Endothelial cell of umbilical vein (primary cell): Measurements from ENCODE around the gene WAPL. TPM values are rescaled to one million over a fixed set of nuclear protein-coding genes. Genes with fewer than 3 reads are reported as not detected.

Experiments
- BruUV-seq: library from RNA; stranded (reverse); fragments of 400-500 nt; replicated peaks from 2 replicates; lab custom pipeline; 2021; lab: Mats Ljungman, UMichigan
- CTCF ChIA-PET: fragments of 300-600, 350-600 bp; sonication (Branson Sonifier 250); formaldehyde crosslinking; loops from one replicate; lab custom pipeline; 2021; ENCODE audit warnings: antibody characterized with exemption, inconsistent platforms; lab: Charles Lee
- POLR2A ChIA-PET: fragments of 300-600, 350-600 bp; sonication (Branson Sonifier 250); formaldehyde crosslinking; loops from one replicate; lab custom pipeline; 2021; ENCODE audit warnings: antibody characterized with exemption, inconsistent platforms; lab: Charles Lee
- DNase-seq: peaks from one replicate; pipeline ENCODE4 v3.0.0-alpha.2; 2011; ENCODE audit warnings: low read depth, low spot score
- FAIRE-seq: peaks from 2 replicates; lab custom pipeline; 2011; peaks lifted over from hg19 to GRCh38; lab: Jason Lieb, UNC
- H2AFZ ChIP-seq: 2 replicates; pipeline ENCODE4 v1.6.0; 2012; ENCODE audit warnings: low read depth, low read length, control low read depth, inconsistent platforms
- H3K27ac ChIP-seq: 2 replicates; pipeline ENCODE4 v1.5.1; 2011; ENCODE audit warnings: low read depth, mild to moderate bottlenecking, control low read depth, low read length, moderate library complexity; ENCODE audit not compliant: insufficient read depth
- H3K27me3 ChIP-seq, 2 experiments: 2 replicates each; pipeline versions ENCODE4 v1.6.0 to v1.6.1; 2011; ENCODE audit warnings: low read length in 2 of 2, mixed read lengths in 1 of 2; ENCODE audit not compliant: control insufficient read depth in 2 of 2, insufficient read depth in 2 of 2
- H3K36me3 ChIP-seq, 2 experiments: 2 replicates in 1 of 2; 3 replicates in 1 of 2; pipeline ENCODE4 v1.5.1; 2011; ENCODE audit warnings: low read length in 2 of 2, mild to moderate bottlenecking in 1 of 2, moderate library complexity in 1 of 2; ENCODE audit not compliant: control insufficient read depth in 2 of 2, insufficient read depth in 2 of 2; ENCODE audit errors: extremely low read depth in 1 of 2
- H3K4me1 ChIP-seq: 3 replicates; pipeline ENCODE4 v1.5.1; 2011; ENCODE audit warnings: mild to moderate bottlenecking, low read length; ENCODE audit not compliant: control insufficient read depth, insufficient read depth; ENCODE audit errors: extremely low read depth
- H3K4me2 ChIP-seq: 2 replicates; pipeline ENCODE4 v1.6.1; 2011; ENCODE audit warnings: low read length, control low read depth, mixed read lengths; ENCODE audit not compliant: insufficient read depth
- H3K4me3 ChIP-seq, 3 experiments: fragments of 200-600 bp in 1 of 3; sonication (generic), shearing (Covaris generic) in 1 of 3; replicated peaks in 1 of 3; 2 replicates each; pipeline ENCODE4 v1.5.1; 2011 to 2016; ENCODE audit warnings: control low read depth in 3 of 3, low read length in 3 of 3, mild to moderate bottlenecking in 2 of 3, inconsistent platforms in 1 of 3, low read depth in 1 of 3, moderate library complexity in 1 of 3; ENCODE audit not compliant: insufficient read depth in 1 of 3
- H3K79me2 ChIP-seq: 2 replicates; pipeline ENCODE4 v1.6.0; 2012; ENCODE audit warnings: low read length, inconsistent platforms; ENCODE audit not compliant: control insufficient read depth, insufficient read depth
- H3K9ac ChIP-seq: replicated peaks from 2 replicates; pipeline ENCODE3; 2011; ENCODE audit warnings: low read length, control low read depth; ENCODE audit not compliant: insufficient read depth; ENCODE audit errors: extremely low read depth
- H3K9me1 ChIP-seq: replicated peaks from 3 replicates; pipeline ENCODE4 v1.6.0; 2011; ENCODE audit warnings: mild to moderate bottlenecking, low read length; ENCODE audit not compliant: control insufficient read depth, insufficient read depth; ENCODE audit errors: extremely low read depth
- H3K9me3 ChIP-seq: replicated peaks from 2 replicates; pipeline ENCODE4 v1.5.1; 2012; ENCODE audit warnings: low read length, inconsistent platforms; ENCODE audit not compliant: control insufficient read depth, insufficient read depth
- H4K20me1 ChIP-seq: replicated peaks from 2 replicates; pipeline ENCODE3; 2011; ENCODE audit warnings: mild to moderate bottlenecking, low read length; ENCODE audit not compliant: control insufficient read depth, insufficient read depth; ENCODE audit errors: extremely low read depth
- EZH2 ChIP-seq: IDR thresholded peaks from 2 replicates; pipeline ENCODE4 v1.6.1; 2012; ENCODE audit warnings: borderline replicate concordance, low read depth, mild to moderate bottlenecking, moderate library complexity, low read length, inconsistent platforms; ENCODE audit not compliant: severe bottlenecking
- FOS ChIP-seq: IDR thresholded peaks from 2 replicates; pipeline ENCODE4 v1.6.1; 2011; ENCODE audit warnings: mild to moderate bottlenecking, low read length, moderate library complexity, borderline replicate concordance; ENCODE audit not compliant: insufficient read depth
- GATA2 ChIP-seq: IDR thresholded peaks from 2 replicates; pipeline ENCODE4 v1.7.0; 2011; ENCODE audit warnings: low read depth, mild to moderate bottlenecking, moderate library complexity, mixed read lengths, low read length; ENCODE audit not compliant: insufficient read length, insufficient read depth
- JUN ChIP-seq: IDR thresholded peaks from 2 replicates; pipeline ENCODE4 v1.6.1; 2011; ENCODE audit warnings: borderline replicate concordance, low read depth; ENCODE audit not compliant: insufficient read length, insufficient read depth
- MAX ChIP-seq: IDR thresholded peaks from 2 replicates; pipeline ENCODE4 v1.6.1; 2011; ENCODE audit not compliant: insufficient read depth, insufficient read length
- MYC ChIP-seq: IDR thresholded peaks from one replicate; pipeline ENCODE4 v1.6.1; 2011; ENCODE audit warnings: mild to moderate bottlenecking, low read depth, low read length
- POLR2A ChIP-seq: IDR thresholded peaks from 2 replicates; pipeline ENCODE4 v1.6.1; 2012; ENCODE audit warnings: low read depth, mild to moderate bottlenecking, control low read depth, low read length
- POLR2AphosphoS5 ChIP-seq: IDR thresholded peaks from 2 replicates; pipeline ENCODE4 v1.6.1; 2012; ENCODE audit warnings: low read depth, mild to moderate bottlenecking, control low read depth, low read length, moderate library complexity; ENCODE audit not compliant: insufficient read depth
- dilution Hi-C: fragments of 300-500 bp; cut with MboI; formaldehyde crosslinking; loops from one replicate; pipeline ENCODE4 v1.15.0; 2019; ENCODE audit warnings: low sequenced_read_pairs; ENCODE audit not compliant: extremely low pct_ligation_motif_present
- intact Hi-C: fragments of 100-400 bp; cut with micrococcal nuclease; formaldehyde crosslinking; loops from one replicate; pipeline ENCODE4 v1.10.0; 2022
- polyA plus RNA-seq, 4 experiments: library from polyadenylated mRNA; depleted of rRNA in 3 of 4; stranded (reverse) in 3 of 4; unstranded in 1 of 4; fragments of >200 nt; gene quantifications; 2 replicates each; pipeline versions ENCODE4 v1.2.1 to v1.2.3, GENCODE V29; 2011 to 2012; ENCODE audit warnings: missing spikeins in 1 of 4
- total RNA-seq: library from RNA; stranded (reverse); gene quantifications from 2 replicates; pipeline ENCODE4 v1.2.3, GENCODE V29; 2021
- TF ChIP-seq, protein P1 (sequence below), 2 donors: IDR thresholded peaks; 1 replicate in 1 of 2; 2 replicates in 1 of 2; pipeline ENCODE4 v1.5.1; 2011; ENCODE audit warnings: low read length in 2 of 2, mild to moderate bottlenecking in 2 of 2, moderate library complexity in 2 of 2, control low read depth in 1 of 2, inconsistent platforms in 1 of 2, low read depth in 1 of 2; ENCODE audit not compliant: insufficient read depth in 1 of 2; ENCODE audit errors: extremely low read depth in 1 of 2

Gene WAPL
- total and polyA plus RNA-seq, 2 donors (not counting 3 experiments of a cell fraction or from before 2014, with no cell fraction given): 9.2 to 35.1 TPM

GRCh38 chr10:86409183-86409582, 112.4 kb downstream of the WAPL start:
- intact Hi-C loops: no loop called here
- Histone ChIP-seq H3K27me3 (no peaks in the 10 kb centered on the region), H3K9ac (no peak overlapping the region), H3K4me1 (peaks cover 17% of the 10 kb centered on the region), H3K27ac (no peak overlapping the region), H3K9me3 (no peaks in the 10 kb centered on the region), H3K79me2 (no peaks in the 10 kb centered on the region), H4K20me1 (no peaks in the 10 kb centered on the region), H3K4me2 (no peak overlapping the region), H3K36me3 (no peaks in the 10 kb centered on the region), H3K9me1 (no peaks in the 10 kb centered on the region), H2AFZ (no peak overlapping the region), H3K4me3 (no peak overlapping the region)
- ChIA-PET CTCF (interaction anchor here (5.5 kb wide), 1 partner anchor 8 kb away, joined by 53 read pairs; no protein-coding TSS in a partner anchor), POLR2A (no interaction called here)
- FAIRE-seq: no peak
- dilution Hi-C loops: no loop called here
- DNase-seq: no peak
- TF ChIP-seq, protein P1, sequence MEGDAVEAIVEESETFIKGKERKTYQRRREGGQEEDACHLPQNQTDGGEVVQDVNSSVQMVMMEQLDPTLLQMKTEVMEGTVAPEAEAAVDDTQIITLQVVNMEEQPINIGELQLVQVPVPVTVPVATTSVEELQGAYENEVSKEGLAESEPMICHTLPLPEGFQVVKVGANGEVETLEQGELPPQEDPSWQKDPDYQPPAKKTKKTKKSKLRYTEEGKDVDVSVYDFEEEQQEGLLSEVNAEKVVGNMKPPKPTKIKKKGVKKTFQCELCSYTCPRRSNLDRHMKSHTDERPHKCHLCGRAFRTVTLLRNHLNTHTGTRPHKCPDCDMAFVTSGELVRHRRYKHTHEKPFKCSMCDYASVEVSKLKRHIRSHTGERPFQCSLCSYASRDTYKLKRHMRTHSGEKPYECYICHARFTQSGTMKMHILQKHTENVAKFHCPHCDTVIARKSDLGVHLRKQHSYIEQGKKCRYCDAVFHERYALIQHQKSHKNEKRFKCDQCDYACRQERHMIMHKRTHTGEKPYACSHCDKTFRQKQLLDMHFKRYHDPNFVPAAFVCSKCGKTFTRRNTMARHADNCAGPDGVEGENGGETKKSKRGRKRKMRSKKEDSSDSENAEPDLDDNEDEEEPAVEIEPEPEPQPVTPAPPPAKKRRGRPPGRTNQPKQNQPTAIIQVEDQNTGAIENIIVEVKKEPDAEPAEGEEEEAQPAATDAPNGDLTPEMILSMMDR (IDR thresholded peaks at IDR 0.05; ENCODE audit: extremely low read depth in 1 of 2, insufficient read depth in 1 of 2, low read depth in 1 of 2, low read length in 2 of 2): no peak
- no peak for TF ChIP-seq FOS
- TF ChIP-seq GATA2: no peak
- no peak for TF ChIP-seq JUN
- TF ChIP-seq POLR2A: no peak
- TF ChIP-seq MYC: no peak
- TF ChIP-seq EZH2: no peak
- no peak for TF ChIP-seq POLR2AphosphoS5
- no peak for TF ChIP-seq MAX
- BruUV-seq: no TSS peak
